ENCODE data around the gene ITGA4.

The ITGA4 gene

DNA sequence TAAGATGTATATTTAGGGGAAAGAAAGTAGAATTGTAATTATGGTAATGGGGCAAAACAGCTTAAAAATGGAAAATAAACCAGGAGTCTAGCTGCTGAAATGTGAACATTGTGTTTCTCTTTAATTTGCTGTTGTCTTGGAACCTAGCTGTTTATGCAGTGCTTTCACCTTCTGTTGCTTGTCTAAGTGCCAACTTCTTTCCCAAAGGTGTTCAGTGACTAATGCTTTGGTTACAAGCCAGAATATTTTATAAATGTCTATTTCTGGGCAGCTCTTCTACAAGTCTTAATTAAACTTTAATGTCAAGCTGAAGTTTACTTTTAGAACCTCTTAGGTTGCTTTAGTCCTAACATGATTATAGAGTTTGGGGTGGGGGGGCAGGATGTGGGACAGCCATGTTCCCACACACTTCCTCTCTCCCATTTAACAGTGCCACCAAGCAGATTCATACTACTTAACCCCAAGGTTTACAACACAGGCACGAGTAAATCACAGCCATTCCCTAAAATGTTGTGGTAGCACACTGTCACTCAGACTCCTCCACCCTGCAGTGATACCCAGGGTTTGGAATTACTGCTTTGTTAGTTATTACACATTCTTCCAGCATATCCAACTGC, 60.6 kb downstream of the ITGA4 start:
- peak in 3 of 4 experiments; percentile 2 to 15 (median 3) for DNase-seq

DNA sequence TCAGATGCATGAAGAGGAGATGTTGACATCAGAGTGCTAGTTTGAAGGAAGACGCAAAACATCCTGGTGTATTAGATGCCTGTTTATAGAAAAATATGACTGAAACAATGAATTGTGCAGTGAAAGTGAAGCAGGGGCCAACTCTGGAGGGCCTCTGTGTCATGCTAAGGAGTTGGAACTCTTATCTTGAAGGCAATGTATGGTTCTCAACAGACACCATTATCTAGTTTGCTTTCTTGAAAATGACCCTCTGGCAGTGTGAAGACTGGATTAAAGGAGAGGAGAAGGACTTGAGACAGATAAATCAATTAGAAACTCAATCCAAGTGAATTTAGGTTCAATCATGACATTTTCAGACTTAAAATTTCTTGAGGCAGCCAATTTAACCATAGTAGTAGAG, 63.1 kb downstream of the ITGA4 start:
- no peak for DNase-seq

DNA sequence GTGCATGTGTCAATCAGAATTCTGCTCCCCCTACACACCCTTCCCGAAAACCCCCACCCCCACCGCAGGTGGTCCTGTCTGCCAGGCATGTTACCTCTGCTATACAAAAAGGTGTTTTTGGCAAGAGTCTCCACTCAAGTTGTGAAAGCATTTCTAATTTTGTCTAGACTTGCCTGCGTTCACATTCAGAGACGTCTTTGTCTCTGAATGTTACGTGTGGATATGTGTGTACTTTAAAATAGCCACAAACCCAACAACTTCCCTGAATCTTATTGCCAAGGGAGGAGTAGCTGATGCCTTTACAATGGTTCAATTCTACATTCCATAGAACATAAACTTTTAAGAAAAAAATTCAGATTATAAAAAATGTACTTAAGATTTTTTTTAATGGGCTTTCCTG, 66.6 kb downstream of the ITGA4 start:
- DNase-seq, result no peak

DNA sequence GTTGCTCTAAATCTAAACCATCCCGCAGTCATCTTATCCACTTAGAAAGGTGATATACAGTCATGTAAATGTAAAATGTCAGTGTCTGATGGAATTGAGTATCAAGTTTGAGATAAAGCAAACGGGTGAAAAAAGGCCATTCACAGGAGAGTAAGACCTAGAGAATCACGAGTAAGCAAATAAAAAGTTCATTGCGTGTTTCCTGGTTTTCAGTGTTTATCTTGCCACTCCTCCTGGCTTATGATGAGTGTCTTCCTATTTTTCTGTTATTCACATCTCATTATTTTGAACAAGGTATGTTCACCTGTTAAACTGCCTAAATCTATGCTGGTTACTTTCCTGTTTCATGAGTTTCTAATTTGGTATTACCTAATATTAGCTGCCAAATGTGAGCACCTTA, 68.8 kb downstream of the ITGA4 start:
- no peak for DNase-seq

DNA sequence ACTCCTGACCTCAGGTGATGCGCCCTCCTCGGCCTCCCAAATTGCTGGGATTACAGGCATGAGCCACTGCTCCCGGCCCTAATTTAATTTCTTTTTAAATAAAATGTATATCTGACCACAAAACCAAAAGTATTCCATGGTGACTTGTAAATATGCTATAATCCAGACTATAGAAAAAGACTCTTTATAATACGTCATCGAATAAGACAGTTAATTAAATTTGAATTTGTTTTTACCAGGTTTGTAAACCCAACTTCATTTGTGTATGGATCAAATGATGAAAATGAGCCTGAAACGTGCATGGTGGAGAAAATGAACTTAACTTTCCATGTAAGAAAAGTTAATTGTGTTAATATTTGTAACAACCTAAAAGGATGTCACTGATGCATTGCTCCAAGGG, 69.9 kb downstream of the ITGA4 start:
- DNase-seq, result no peak

DNA sequence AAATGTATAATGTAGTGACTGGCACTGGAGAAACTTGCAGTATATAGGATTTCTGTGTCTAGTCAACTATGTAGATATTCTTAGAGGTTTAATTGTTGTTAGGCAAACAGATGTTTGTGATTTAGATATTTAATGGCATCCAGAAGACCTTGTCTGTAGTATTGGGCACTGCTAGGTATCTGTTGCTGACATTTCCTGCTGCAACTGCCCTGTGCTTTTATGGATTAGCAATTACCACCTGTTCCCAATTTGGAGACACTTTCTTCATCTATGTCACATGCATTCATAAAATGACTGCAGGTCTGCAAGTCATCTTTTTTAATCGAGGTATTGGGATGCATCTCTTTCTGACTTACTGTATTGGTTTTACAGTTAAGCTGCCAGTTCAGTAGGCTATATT, 71.3 kb downstream of the ITGA4 start:
- DNase-seq, result no peak

DNA sequence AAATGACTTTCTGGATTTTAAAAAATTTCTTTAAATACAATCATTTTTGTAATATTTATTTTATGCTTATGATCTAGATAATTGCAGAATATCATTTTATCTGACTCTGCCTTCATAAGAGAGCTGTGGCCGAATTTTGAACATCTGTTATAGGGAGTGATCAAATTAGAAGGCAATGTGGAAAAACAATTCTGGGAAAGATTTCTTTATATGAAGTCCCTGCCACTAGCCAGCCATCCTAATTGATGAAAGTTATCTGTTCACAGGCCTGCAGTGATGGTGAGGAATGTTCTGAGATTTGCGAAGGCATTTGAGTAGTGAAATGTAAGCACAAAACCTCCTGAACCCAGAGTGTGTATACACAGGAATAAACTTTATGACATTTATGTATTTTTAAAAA, 79.5 kb downstream of the ITGA4 start:
- no peak for DNase-seq

DNA sequence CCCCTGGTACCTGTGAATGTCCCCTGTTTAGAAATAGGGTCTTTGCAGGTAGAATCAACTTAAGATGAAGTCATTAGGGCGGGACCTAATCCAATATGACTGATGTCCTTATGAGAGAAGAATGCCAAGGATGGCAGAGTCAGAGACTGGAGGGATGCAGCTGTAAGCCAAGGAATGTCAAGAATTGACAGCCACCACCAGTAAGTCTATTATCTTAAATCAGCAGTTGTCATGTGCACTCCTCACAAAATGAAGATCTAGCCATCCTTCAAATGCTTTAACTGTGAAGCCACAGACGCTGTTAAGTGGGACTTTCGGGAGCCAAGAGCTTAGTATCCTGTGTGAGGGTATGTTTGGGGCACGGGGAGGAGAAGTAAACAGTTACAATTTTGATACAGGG, 83.2 kb downstream of the ITGA4 start:
- no peak for DNase-seq

DNA sequence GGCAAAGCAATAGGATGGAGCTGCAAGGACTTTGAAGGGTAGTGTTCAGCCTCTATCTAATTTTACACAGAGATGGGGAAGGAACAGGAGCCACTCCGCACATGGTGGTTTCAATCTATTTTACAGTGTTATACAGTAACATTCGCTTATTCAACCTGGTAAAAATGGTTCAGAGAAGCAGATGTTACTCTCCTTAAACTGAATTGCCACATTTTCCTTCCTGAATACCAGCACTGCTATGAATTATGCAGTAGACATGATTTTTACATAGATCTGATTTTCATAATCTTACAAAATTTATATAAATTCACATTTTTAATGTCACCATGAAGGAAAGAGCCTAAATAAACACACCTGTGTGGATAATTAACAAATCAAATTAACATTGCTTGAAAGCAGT, 85.0 kb downstream of the ITGA4 start:
- DNase-seq, result no peak

DNA sequence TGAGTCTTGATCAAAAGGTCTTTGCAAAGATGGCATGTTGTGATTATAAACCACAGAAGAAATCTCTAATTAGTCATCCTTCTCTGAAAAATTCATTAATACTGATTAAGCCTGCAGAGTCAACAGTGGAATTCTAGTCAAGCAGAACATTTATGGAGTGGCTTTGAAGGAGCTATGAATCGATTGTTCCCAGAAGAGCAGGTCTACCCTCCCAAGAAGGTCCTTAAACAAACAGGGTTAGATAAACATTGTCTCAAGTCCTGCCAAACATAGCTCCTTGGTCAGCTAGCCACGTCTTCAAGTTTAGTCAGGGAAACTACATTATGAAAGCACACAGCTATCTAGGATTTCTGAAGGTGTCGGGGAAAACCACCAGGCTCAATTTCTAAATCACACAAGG, 88.9 kb downstream of the ITGA4 start:
- DNase-seq, result no peak

DNA sequence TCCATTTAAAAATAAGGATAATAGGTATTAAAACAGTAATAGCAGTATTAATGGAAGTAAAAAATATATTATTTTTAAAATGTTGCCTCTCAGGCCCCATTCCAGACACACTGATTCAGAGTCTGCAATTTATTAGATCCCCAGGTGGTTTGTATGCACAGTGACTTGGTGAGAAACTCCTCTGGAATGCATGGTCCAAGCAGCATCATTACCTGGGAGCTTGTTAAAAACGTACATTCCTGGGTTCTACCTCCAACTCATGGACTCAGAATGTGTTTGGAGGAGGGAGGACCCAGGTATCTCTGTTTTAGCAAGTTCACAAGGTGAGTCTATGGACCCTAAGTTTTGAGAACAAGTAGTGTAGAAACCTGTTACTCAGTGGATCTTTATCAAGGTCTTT, 95.6 kb downstream of the ITGA4 start:
- no peak for DNase-seq

DNA sequence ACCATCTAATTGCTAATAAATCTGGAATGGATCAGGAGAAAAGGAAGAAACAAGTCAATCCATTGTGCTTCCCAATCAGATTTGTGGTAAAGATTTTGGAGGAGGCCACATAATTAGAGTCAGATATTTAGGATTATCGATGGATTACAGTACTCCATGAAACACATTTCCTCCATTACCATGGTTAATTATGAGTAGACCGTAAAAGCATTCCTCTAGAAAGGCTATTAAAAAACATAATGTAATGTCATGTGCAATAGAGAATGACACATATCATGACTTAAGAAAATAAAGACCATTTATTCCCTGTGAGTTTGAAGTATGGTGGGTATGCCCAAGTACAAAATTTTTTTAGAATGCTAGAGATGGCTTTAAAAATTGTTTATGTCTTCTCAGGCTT, 96.1 kb downstream of the ITGA4 start:
- DNase-seq, result no peak

DNA sequence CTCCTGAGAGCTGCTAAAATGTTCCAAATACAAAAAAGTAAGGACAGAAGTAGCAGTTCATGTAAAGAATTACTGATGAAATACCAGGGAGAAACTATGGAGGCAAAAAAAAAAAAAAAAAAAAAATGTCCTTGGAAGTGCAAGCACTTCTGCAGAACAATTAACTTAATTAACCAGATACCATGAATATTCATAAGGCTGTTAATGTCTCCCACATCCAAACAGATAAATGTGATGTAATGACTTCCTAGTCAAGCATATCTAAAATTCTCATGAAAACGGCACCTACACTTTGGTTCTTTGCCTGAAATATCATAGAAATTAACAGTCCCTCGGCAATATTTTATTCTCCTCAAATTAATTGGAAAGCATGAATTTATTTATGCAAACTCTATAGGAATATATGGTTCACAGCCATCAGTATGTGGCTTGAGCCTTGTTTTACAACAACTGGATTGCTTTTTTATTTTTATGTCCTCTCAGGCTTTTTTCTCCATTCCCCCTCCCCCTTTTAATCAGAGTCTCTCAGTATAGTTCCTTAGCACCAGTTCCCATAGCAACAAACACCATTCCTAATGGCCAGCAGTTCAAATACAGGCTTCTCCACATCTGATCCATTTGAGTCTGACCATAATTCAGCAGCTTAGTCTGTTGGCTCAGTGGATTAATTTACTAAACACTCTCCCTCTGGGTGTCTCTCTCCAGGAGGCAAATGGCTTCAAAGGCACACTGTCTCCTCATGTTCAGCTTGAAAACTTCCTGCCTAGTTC, 97.1 kb downstream of the ITGA4 start:
- no peak for DNase-seq

DNA sequence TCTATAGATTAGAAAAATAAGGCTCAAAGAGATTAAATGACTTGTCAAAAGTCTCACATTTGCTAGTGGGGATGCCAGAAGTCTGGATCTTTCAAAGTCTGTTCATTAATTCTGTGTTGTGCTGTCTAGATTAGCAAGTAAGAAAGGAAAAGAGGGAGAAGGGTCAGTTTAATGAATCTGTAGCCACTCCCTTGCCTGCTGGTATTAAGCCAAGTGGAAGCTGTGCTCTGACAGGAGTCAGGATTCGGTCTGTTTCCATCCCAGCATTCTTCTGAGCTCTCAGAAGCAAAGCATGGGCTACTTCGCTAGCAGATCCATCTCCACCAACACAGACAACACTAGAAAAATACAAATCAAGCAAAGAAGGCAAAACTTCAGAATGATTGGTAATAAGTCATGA, 101.2 kb downstream of the ITGA4 start:
- no peak for DNase-seq

DNA sequence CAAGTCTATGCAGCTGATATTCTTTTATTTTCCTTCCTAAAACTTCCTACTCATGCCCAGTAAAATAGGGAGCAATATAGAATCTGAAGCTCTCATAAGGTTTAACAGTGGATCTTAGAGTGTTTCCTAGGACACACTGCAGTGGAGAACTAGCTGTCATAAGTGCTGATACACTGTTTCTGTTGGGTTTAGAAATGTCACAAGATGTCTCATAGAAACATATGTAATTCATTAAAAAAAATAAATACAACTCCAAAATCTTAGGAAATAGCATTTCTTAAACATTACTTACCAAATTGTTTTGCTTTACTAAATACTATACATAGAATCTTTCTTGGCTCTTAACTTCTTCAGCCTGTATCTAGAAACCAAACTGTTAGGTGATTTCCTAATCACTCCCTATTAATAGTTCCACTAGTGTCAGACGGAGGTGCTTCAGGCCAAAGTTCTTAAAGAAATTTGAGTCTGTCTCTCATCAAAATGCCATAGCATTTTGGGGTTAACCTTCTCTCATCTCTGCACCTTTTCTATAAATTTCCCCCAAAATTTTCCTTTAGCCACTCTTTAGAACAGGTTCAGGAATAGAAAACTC, 106.0 kb downstream of the ITGA4 start:
- no peak for DNase-seq

DNA sequence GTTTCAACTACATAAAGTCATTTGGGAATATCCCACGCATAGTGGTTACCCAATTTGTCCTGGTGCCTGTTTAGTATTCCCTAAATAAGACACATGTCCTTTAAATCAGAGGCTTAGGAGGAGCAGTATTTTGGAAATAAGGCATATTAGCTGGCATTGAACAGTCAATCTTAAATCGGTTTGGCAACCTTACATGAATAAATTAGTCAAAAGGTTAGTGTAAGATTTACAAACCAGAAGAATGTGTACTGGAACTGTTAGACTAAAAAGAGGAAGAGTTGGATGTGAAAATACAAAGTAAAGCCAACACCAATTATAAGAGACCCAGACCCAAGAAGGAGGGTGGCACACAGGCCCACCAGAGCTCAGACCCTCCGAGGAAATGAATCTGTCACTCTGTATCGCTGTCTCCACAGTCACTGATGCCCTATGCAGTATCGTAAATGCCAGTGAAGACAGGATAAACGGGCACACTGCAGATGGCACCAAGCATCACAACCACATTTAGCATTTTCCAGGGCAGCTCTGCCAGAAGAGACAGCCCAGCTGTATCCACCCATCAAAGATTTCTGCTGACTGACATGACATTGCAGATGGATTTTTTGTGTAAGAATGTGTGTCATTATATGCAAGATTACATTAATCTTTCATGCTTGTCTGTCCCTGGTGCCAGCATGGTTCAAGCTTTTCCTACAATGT, 109.3 kb downstream of the ITGA4 start:
- DNase-seq, result no peak

DNA sequence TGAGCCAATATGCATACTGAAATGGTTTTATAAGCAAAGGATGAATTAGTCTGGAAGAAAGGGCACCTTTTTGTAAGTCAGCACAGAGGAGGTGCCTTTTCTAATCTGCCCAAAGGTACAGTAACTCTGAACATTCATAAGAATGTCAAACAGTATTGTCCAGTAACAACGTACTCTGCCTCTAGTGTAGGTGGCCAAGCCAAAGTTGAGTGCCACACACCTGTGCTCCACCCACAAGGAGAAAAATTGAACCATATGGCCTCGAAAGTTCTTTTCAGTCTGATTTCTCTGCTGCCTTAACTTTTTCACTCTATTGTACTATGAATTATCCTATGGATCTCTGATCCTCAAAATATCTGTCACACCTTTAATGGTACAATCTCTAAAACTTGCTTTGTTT, 112.9 kb downstream of the ITGA4 start:
- no peak for DNase-seq

DNA sequence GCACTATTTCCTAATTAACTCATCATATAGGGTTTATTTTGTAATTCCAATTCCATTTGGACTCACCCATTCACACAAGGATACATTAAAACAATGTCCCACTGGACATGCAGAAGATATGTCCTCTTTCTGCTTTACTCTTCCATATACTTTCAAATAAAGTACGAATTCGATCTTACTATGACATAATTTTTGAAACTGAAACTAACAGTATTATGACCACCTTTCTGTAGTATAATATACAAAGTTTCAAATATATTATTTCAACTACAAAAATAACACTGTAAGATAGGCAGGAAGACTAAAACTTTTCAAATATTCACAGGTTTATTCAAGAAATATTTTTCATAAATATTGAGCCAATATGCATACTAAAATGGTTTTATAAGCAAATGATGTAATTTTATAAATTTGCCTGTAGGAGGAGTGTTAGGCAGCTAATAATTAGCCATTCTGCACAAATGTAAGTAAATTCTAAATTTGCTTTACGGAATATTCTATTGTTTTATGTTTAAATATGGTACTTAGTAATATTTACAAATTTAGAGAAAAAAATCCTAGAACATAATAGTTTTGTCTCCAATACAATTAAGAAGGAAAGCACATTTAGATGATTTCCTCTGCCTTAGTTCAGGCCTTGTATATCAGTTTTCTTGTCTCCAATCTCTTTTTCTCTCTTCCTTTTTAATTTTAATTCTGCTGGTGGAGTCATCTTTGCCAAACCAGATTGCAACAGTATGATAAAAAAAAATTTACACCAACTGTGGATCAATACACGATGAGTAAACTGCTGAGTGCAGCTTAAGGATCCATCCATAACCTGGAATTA, 113.9 kb downstream of the ITGA4 start:
- peak in 2 of 4 experiments; percentile 11 to 23 for DNase-seq

DNA sequence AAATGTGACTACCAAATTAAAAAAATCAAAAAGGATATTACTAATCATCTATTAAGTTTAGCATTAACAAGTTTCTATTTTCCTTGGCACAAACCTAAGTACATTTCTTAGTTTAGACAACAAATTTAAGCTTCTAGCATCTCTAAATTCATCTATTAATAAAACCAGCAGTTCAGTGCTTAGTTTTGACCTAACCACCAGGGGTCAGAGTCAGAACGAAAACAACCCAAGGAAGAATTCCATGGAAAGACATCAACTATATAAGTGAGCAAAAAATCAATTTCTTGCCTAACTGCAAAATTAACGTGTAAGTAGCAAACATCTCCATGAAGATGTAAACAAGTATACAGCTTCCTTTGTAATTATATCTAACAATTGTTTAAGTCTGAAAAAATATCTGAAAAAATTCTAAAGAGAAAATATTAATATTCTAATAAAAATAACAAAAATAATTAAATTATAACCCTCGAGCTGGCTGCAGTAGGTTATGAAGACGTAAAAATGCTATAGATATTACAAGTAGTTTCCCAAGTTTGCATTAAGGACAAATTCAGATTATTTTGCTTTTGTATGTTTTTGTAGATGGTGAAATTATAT, 116.1 kb downstream of the ITGA4 start:
- DNase-seq, result peak; percentile 18 to 59 (median 42)

DNA sequence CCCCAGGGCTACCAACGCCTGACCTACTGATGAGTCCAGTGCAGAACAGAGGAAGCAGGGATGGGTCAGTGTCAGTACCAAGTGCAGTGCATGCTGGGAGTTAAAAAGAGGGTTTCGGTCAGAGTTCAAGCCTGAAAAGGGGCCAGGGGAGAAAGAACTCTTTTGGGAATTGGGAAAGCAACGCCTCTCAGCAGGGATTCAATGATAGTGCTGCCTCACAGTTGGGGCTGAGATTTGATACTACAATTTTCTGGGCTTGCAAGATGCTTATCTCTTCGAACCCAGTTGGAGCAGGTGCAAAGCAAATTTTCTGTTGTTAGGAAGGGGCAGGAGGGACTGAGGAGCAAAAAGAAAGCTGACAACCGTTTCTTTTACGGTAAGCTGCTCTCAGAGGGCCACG, 117.1 kb downstream of the ITGA4 start:
- no peak for DNase-seq

DNA sequence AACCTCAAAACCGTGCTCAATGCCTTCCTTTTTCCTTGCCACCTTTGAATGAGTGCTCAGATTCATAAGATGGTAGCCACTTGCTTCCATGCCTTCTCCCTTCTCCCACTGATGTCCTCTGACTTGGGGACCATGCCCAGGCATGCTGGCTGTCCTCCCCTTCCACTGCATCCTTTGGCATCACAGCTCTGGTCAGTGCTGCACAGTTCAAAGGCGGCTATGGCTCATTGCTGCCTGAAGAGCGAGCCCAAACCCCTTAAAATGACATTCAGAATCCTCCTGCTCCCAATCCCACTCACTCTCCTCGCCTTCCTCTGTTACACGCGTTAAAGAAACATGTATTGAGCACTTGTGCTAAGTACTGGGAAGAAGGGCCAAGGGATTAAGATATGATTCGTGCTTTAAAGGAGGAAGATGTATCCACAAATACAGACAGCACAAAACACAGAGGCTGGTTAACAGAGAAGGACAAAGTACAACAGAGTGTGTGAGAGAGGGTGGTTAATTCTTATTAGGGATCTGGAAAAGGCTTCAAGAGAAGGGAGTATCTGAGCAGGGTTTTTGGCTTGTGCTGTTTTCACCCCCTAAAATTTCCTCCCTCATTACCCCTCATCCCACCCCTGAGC, 118.0 kb downstream of the ITGA4 start:
- no peak for DNase-seq

DNA sequence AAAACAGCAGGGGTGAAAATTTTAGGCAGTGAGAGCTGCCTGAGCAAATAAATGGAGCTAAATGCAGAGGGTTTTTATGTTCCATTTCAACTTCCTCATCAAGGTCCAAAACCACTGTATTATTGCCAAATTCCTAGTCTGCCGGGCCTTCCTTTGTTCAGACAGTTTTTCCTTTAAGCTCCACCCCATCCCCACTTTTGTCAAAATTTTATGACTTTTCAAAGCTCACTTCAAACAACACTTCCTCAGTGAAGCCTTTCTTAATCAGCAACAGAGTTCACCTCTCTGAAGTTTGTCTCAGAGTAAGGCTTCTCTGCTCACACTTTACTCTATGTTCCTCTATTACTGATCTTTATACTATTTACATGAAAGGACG, 118.5 kb downstream of the ITGA4 start:
- DNase-seq, result peak; percentile 3 to 54 (median 34)

All from suppressor macrophage (primary cell).